ENCODE results near the gene WSB1.

DNA sequence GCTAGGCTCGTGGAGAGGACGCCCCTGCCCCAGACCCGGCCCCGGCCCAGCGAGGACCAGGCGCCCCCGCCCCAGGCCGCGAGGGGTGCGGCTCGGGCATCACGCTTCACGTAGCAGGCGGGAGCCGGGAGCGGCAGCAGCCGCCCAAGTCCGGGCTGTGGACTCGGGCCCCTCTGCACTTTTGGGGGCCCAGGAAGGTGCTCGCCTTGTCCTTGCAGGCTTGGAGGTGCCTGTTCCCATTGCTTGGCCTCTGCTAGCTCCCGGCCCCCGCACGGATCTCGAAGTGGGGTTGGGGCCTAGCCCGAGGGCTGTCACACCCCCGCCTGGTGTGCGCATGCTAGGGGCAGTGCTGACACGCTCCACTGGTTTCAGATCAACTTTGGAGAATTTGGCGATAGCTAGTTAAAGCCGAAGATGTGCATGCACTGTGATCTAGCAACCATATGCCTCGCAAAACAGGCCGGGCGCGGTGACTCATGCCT lies 55.7 kb downstream of the WSB1 start:
- TF ChIP-seq, protein P1, sequence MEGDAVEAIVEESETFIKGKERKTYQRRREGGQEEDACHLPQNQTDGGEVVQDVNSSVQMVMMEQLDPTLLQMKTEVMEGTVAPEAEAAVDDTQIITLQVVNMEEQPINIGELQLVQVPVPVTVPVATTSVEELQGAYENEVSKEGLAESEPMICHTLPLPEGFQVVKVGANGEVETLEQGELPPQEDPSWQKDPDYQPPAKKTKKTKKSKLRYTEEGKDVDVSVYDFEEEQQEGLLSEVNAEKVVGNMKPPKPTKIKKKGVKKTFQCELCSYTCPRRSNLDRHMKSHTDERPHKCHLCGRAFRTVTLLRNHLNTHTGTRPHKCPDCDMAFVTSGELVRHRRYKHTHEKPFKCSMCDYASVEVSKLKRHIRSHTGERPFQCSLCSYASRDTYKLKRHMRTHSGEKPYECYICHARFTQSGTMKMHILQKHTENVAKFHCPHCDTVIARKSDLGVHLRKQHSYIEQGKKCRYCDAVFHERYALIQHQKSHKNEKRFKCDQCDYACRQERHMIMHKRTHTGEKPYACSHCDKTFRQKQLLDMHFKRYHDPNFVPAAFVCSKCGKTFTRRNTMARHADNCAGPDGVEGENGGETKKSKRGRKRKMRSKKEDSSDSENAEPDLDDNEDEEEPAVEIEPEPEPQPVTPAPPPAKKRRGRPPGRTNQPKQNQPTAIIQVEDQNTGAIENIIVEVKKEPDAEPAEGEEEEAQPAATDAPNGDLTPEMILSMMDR (IDR thresholded peaks at IDR 0.05), result no peak
- TF ChIP-seq POLR2A (IDR thresholded peaks at IDR 0.05), result no peak

Measured in lower leg skin (tissue), 3 donors.